Liver (tissue), 9 donors: Measurements from ENCODE around the gene GTF2E1. TPM values are rescaled to one million over a fixed set of nuclear protein-coding genes. Genes with fewer than 3 reads are reported as not detected.

ENCODE experiments used
- DNase-seq: peaks from one replicate; pipeline ENCODE4 v3.0.0-alpha.2; 2017; ENCODE audit warnings: low spot score
- H3K27ac ChIP-seq, 2 donors: one replicate each; pipeline ENCODE4 v1.7.0; 2013; ENCODE audit warnings: inconsistent platforms in 2 of 2, low read length in 2 of 2, control low read depth in 1 of 2, low read depth in 1 of 2, mild to moderate bottlenecking in 1 of 2
- H3K27me3 ChIP-seq, 4 donors: one replicate each; pipeline versions ENCODE4 v1.6.1 to v1.7.0; 2013; ENCODE audit warnings: low read length in 3 of 4, inconsistent platforms in 1 of 4, mild to moderate bottlenecking in 1 of 4, moderate library complexity in 1 of 4; ENCODE audit not compliant: control insufficient read depth in 4 of 4, insufficient read depth in 4 of 4
- H3K36me3 ChIP-seq, 4 donors: one replicate each; pipeline versions ENCODE4 v1.6.1 to v1.7.0; 2013; ENCODE audit warnings: low read length in 3 of 4, mild to moderate bottlenecking in 3 of 4, low read depth in 1 of 4, moderate library complexity in 1 of 4; ENCODE audit not compliant: control insufficient read depth in 4 of 4, insufficient read depth in 3 of 4
- H3K4me1 ChIP-seq, 4 donors: one replicate each; pipeline versions ENCODE4 v1.6.1 to v1.7.0; 2013; ENCODE audit warnings: low read length in 3 of 4, mild to moderate bottlenecking in 3 of 4, moderate library complexity in 1 of 4; ENCODE audit not compliant: control insufficient read depth in 4 of 4, insufficient read depth in 4 of 4
- H3K4me3 ChIP-seq, 3 donors: one replicate each; pipeline versions ENCODE4 v1.6.1 to v1.7.0; 2013; ENCODE audit warnings: low read length in 3 of 3, control low read depth in 1 of 3, low read depth in 1 of 3, mild to moderate bottlenecking in 1 of 3
- H3K9ac ChIP-seq, 2 donors: one replicate each; pipeline ENCODE4 v1.7.0; 2013; ENCODE audit warnings: low read length in 2 of 2, mild to moderate bottlenecking in 2 of 2, moderate library complexity in 2 of 2, control low read depth in 1 of 2, low read depth in 1 of 2
- H3K9me3 ChIP-seq, 4 donors: one replicate each; pipeline versions ENCODE4 v1.6.1 to v1.7.0; 2013; ENCODE audit warnings: low read length in 3 of 4; ENCODE audit not compliant: control insufficient read depth in 4 of 4
- FOXA1 ChIP-seq: IDR thresholded peaks from 2 replicates; pipeline ENCODE4 v1.6.1; 2016; ENCODE audit warnings: antibody characterized with exemption
- FOXA2 ChIP-seq: IDR thresholded peaks from 2 replicates; pipeline ENCODE4 v1.6.1; 2016; ENCODE audit warnings: antibody characterized with exemption
- GABPA ChIP-seq, 2 donors: IDR thresholded peaks in 1 of 2; conservative IDR thresholded peaks in 1 of 2; 2 replicates each; pipeline ENCODE4 v1.6.1; 2016; ENCODE audit warnings: antibody characterized with exemption in 2 of 2, mild to moderate bottlenecking in 1 of 2, moderate library complexity in 1 of 2
- HNF4A ChIP-seq, 2 donors: conservative IDR thresholded peaks; 2 replicates each; pipeline ENCODE4 v1.6.1; 2016; ENCODE audit warnings: antibody characterized with exemption in 2 of 2, mild to moderate bottlenecking in 2 of 2
- NR2F2 ChIP-seq: IDR thresholded peaks from 2 replicates; pipeline ENCODE4 v1.6.1; 2016; ENCODE audit warnings: antibody characterized with exemption
- SP1 ChIP-seq: IDR thresholded peaks from 2 replicates; pipeline ENCODE4 v1.6.1; 2018; ENCODE audit warnings: antibody characterized with exemption, mild to moderate bottlenecking
- YY1 ChIP-seq: IDR thresholded peaks from 2 replicates; pipeline ENCODE4 v1.6.1; 2016; ENCODE audit warnings: antibody characterized with exemption, mild to moderate bottlenecking
- WGBS: extraction: QIAGEN DNeasy Blood & Tissue Kit; methylation state at CpG from one replicate; pipeline ENCODE4 v1.1.7; 2013; 5-methylcytosine and 5-hydroxymethylcytosine counted together
- polyA plus RNA-seq, 2 donors: library from polyadenylated mRNA; stranded (reverse) in 1 of 2; unstranded in 1 of 2; fragments of 200-250 nt in 1 of 2; fragments of >200 nt in 1 of 2; fragmentation: Nextera tagmentation in 1 of 2; extraction: Ambion mirVana in 1 of 2; gene quantifications; one replicate each; pipeline versions ENCODE4 v1.2.1 to v1.2.3, GENCODE V29; 2013 to 2015
- total RNA-seq, 2 donors: library from RNA; depleted of rRNA; stranded (reverse); fragments of >200 nt; gene quantifications; one replicate each; pipeline ENCODE4 v1.2.3, GENCODE V29; 2014
- TF ChIP-seq, protein P1 (sequence below): IDR thresholded peaks from 2 replicates; pipeline ENCODE4 v1.6.1; 2016; ENCODE audit warnings: antibody characterized with exemption, mild to moderate bottlenecking
- TF ChIP-seq, protein P2 (sequence below): fragments of 150-350 bp; IDR thresholded peaks from 2 replicates; pipeline ENCODE4 v1.5.1; 2017; ENCODE audit warnings: improper control_type of control experiment, low read depth, low read length; ENCODE audit not compliant: missing input control
- TF ChIP-seq, protein P3 (sequence below): IDR thresholded peaks from 2 replicates; pipeline ENCODE4 v1.6.1; 2016; ENCODE audit warnings: antibody characterized with exemption
- TF ChIP-seq, protein P4 (sequence below): IDR thresholded peaks from 2 replicates; pipeline ENCODE4 v1.6.1; 2016; ENCODE audit warnings: antibody characterized with exemption
- donor health status: healthy.
- donor health status: healthy.
- donor health status: healthy.
- donor health status: healthy.
- donor health status: healthy.

Gene GTF2E1
- total and polyA plus RNA-seq, 4 donors: 2.3 to 9.5 (median 3.9) TPM

DNA sequence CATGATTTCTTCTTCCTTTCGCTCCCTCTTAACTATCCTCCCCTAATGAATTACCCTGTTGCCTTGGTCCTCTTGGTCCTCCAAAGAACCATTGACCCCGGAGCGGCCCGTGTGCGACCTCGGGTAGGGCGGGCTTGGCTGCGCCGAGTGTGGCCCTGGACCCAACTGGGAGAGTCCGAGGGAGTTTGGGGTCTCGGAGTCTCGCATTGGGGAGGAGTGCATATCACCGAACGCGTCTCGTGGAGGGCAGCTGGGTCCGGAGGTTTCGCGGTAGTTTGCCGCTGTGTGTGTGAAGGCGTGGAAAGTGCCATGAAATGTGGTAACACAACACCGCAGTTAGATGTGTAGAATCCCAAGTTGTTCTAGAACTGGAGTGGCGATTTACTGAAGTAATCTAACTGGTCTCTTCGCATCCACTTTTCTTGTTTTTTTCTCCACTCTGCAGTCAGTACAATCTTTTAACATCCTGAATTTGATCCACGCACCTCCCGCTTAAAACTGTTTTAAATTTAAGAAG lies 363 bp downstream of the GTF2E1 start:
- H3K9ac ChIP-seq: peak overlapping the region; percentile 38 to 51
- peaks cover 2 to 16% (median 14%) of the 10 kb centered on the region in 4 donors for H3K4me1 ChIP-seq
- no peaks in the 10 kb centered on the region for H3K9me3 ChIP-seq
- H3K4me3 ChIP-seq: peak overlapping the region; percentile 79 to 91 (median 88)
- peak; percentile 52 for TF ChIP-seq NR2F2
- peak; percentile 0 for TF ChIP-seq SP1
- TF ChIP-seq HNF4A (conservative IDR thresholded peaks at IDR 0.05): no peak
- TF ChIP-seq, protein P1, sequence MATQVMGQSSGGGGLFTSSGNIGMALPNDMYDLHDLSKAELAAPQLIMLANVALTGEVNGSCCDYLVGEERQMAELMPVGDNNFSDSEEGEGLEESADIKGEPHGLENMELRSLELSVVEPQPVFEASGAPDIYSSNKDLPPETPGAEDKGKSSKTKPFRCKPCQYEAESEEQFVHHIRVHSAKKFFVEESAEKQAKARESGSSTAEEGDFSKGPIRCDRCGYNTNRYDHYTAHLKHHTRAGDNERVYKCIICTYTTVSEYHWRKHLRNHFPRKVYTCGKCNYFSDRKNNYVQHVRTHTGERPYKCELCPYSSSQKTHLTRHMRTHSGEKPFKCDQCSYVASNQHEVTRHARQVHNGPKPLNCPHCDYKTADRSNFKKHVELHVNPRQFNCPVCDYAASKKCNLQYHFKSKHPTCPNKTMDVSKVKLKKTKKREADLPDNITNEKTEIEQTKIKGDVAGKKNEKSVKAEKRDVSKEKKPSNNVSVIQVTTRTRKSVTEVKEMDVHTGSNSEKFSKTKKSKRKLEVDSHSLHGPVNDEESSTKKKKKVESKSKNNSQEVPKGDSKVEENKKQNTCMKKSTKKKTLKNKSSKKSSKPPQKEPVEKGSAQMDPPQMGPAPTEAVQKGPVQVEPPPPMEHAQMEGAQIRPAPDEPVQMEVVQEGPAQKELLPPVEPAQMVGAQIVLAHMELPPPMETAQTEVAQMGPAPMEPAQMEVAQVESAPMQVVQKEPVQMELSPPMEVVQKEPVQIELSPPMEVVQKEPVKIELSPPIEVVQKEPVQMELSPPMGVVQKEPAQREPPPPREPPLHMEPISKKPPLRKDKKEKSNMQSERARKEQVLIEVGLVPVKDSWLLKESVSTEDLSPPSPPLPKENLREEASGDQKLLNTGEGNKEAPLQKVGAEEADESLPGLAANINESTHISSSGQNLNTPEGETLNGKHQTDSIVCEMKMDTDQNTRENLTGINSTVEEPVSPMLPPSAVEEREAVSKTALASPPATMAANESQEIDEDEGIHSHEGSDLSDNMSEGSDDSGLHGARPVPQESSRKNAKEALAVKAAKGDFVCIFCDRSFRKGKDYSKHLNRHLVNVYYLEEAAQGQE: peak; percentile 7
- no peak for TF ChIP-seq FOXA2
- H3K36me3 ChIP-seq: peaks cover 0 to 2% (median 0%) of the 10 kb centered on the region in 4 donors
- DNase-seq: no peak
- WGBS: under 1% methylated on average over 26 of the region's 26 CpGs
- peak overlapping the region; percentile 89 to 95 for H3K27ac ChIP-seq
- no peaks in the 10 kb centered on the region for H3K27me3 ChIP-seq

DNA sequence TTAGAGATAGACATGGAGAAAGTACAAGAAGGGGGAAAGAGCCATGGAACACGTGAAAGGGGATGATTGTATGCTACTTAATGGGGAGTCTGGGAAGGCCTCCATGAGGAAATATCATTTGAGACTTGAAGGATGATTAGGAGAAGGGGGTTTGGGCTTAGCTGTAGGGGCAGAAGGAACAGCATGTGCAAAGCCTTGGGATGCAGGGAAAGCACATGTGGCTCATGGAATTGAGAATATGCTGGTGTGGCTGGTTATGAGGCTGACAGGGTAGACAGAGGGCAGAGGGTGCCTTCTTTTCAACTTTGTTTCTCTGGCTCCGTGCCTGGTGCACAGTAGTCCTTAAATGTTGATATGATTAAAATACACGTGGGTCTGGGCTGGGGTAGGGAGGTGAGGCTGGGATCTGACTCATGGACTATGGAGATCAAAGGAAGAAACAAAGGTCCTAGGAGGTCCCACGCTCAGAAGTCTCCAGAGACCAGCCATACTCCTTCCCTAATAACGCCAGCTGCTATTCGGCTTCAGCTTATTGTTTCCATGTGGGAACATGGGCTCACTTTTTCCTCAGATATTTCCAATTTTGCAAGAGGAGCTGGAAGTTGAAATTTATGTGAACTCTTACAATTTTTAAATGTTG lies 1.1 kb downstream of the GTF2E1 start:
- H3K4me1 ChIP-seq: peaks cover 2 to 16% (median 14%) of the 10 kb centered on the region in 4 donors
- H3K9ac ChIP-seq: peak overlapping the region in 1 of 2 donors; percentile 51
- TF ChIP-seq, protein P2, sequence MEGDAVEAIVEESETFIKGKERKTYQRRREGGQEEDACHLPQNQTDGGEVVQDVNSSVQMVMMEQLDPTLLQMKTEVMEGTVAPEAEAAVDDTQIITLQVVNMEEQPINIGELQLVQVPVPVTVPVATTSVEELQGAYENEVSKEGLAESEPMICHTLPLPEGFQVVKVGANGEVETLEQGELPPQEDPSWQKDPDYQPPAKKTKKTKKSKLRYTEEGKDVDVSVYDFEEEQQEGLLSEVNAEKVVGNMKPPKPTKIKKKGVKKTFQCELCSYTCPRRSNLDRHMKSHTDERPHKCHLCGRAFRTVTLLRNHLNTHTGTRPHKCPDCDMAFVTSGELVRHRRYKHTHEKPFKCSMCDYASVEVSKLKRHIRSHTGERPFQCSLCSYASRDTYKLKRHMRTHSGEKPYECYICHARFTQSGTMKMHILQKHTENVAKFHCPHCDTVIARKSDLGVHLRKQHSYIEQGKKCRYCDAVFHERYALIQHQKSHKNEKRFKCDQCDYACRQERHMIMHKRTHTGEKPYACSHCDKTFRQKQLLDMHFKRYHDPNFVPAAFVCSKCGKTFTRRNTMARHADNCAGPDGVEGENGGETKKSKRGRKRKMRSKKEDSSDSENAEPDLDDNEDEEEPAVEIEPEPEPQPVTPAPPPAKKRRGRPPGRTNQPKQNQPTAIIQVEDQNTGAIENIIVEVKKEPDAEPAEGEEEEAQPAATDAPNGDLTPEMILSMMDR: no peak
- no peak for TF ChIP-seq GABPA (IDR thresholded peaks at IDR 0.05 in 1 of 2, conservative IDR thresholded peaks at IDR 0.05 in 1 of 2)
- TF ChIP-seq SP1: no peak
- no peak for TF ChIP-seq FOXA1
- TF ChIP-seq, protein P1: no peak
- TF ChIP-seq YY1: no peak
- TF ChIP-seq, protein P3, sequence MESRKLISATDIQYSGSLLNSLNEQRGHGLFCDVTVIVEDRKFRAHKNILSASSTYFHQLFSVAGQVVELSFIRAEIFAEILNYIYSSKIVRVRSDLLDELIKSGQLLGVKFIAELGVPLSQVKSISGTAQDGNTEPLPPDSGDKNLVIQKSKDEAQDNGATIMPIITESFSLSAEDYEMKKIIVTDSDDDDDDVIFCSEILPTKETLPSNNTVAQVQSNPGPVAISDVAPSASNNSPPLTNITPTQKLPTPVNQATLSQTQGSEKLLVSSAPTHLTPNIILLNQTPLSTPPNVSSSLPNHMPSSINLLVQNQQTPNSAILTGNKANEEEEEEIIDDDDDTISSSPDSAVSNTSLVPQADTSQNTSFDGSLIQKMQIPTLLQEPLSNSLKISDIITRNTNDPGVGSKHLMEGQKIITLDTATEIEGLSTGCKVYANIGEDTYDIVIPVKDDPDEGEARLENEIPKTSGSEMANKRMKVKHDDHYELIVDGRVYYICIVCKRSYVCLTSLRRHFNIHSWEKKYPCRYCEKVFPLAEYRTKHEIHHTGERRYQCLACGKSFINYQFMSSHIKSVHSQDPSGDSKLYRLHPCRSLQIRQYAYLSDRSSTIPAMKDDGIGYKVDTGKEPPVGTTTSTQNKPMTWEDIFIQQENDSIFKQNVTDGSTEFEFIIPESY: no peak
- TF ChIP-seq, protein P4, sequence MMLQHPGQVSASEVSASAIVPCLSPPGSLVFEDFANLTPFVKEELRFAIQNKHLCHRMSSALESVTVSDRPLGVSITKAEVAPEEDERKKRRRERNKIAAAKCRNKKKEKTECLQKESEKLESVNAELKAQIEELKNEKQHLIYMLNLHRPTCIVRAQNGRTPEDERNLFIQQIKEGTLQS: no peak
- H3K4me3 ChIP-seq: peak overlapping the region; percentile 79 to 91 (median 88)
- no peak for DNase-seq
- no peaks in the 10 kb centered on the region for H3K36me3 ChIP-seq
- no peak overlapping the region for H3K27ac ChIP-seq
- 70% methylated on average over 6 of the region's 6 CpGs for WGBS
- no peaks in the 10 kb centered on the region for H3K27me3 ChIP-seq
- H3K9me3 ChIP-seq: no peaks in the 10 kb centered on the region
